Activated effector memory CD4-positive, alpha-beta T cell treated with anti-CD3 and anti-CD28 coated beads, Interleukin-2, amount 50 U/mL, for 16 hours (primary cell): ENCODE results near the gene DAD1.
A peak's percentile ranks its signal among the peaks of the same experiment; 100 is the strongest.

Experiments
- DNase-seq: peaks from one replicate; pipeline ENCODE4 v3.0.0-alpha.2; 2020

DAD1 gene

DNA sequence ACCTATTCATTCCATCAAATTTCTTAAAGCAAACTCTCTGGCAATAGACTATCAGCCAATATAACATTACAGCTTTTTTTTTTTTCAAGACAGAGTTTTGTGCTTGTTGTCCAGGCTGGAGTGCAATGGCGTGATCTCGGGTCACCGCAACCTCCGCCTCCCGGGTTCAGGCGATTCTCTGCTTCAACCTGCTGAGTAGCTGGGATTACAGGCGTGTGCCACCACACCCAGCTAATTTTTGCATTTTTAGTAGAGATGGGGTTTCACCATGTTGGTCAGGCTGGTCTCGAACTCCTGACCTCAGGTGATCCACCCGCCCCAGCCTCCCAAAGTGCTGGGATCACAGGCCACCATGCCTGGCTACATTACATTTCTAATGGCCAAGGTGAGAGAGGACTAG lies 22.8 kb downstream of the DAD1 start:
- peak; percentile 65 for DNase-seq

DNA sequence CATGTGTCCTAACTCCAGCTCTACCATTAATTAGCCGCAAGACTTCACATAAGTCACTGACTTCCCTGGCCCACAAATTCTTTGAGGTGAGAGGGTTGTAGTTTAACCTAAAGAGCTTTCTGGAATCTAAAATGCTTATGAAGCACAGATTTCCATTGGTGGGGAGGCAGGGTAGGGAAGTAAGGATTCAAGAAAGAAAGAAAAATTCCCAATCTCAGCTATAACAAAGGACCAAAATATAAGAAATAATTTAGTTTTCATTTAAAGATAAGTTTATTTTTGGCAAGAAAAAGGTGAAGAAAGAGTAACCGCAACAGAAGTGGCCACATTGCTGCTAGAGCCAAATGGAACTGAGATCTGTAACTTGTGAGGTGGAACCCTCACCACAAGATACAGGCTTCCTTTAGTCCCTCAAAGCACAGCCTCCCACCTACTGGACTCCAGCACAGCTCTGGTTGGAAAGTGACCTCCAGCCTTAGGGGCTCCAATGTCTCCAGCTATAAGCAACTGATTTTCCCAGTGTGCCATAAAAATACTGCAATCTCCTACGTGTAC lies 23.6 kb downstream of the DAD1 start:
- DNase-seq: peak; percentile 62

DNA sequence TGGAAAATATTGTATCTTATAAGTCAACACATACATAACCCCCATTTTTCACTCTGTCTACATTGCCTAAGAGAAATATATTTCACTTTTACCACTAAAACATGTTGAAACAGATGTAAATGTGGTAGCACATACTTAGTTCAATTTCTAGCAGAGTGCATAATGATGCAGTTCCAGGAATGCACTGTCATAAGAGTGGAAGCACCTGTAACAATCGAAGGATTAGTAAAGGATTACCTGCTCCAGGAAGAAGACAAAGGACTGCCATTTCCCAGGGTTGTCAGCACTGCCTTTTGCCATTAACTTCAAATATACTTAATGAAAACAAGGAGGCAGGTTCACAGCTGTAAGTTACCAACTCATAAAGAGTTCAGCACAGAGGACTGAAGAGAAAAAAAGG lies 24.6 kb downstream of the DAD1 start:
- no peak for DNase-seq

DNA sequence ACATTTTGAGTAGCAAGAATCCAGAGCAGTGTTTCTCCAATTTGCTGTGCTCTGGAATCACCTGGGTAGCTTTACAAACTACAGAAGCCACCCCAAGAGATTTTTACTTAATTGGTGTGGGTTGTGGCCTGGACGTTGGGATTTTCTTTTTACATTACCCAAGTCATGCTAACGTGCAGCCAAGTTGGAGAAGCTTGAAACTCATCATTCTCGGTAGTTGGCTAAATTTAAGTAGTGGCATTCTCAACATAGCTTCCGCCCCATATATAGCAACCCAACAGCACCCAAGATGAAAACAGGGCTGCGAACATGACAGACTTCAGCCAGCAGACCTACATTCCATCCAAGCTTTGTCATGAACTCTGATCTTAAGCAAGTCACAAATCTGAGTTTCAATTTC lies 25.0 kb downstream of the DAD1 start:
- DNase-seq: no peak

DNA sequence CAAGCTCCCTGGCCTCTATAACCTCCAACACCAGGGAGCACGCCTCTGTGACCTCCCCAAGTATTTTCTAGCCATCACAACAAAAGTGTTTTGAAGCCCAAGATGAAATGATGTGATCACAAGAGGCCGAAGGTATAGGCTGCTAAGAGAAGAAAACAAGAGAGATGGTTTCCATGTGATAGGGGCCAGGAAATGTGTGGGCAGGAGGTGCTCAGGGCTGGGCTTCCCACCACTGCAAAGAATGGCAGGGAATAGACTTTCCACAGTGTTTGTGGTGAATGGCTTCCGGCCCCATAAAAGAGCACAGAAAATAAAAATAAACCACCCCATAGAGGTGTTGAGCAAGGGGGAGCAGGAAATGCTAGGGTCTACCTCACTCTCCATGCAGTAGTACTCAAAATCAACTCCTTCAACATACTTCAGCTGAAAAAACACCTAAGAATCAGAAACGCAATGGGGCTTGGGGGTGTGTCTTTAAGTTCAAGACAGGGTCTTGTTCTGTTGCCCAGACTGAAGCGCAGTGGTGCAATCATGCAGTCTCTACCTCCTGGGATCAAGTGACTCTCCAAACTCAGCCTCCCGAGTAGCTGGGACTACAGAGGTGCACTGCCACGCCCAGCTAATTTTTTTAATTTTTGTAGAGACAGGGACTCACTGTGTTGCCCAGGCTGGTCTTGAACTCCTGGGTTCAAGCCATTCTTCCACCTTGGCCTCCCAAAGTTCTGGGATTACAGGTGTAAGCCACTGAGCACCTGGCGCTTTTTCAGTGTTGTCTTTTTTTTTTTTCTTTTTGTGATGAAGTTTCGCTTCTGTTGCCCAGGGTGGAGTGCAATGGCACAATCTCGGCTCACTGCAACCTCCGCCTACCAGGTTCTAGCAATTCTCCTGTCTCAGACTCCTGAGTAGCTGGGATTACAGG lies 27.1 kb downstream of the DAD1 start:
- DNase-seq: peak; percentile 89

DNA sequence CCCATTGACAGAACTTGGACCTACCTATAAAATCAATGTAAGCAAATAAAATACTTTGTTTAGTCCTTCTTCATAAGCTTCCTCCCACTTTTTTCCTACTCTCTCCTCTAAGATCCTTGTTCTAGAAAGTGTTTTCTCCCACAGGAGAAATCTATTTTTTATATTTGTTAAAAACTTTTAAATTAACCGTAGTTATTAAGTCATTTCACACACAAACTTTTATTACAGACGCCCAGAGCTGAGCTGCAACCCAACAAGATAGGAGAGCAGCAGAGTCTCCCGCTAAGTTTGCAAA lies 27.7 kb downstream of the DAD1 start:
- no peak for DNase-seq

DNA sequence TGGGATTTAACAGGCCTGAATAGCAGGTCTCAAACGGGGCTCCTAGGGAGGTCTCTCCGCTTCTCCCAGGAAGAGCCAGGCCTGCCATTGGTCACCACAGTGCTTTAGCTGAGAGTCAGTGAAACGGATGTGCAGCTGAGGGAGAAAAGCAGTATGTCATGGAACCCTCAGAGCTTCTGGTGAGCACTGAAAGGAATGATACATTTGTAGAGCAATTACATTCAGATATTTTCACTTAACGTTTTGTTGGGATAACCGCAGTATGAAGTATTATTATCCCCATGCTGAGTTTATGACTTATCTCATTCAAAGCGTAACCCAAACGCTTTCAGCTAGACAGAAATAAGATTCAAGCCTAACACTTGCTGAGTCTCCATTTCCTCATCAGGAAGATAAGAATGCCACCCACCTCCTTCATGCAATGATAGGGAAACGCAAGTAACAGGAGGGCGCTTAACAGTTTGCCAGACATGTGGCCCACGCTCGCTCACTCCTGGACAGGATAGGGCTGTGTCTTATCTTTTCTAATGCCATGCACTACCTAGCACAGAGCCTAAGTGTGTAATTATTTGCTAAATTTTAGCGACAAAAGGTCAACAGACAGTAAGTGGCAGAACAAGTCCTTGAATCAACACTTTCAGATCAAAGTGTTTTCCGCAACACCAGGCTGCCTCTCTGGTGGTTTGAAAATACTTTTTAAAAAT lies 28.2 kb downstream of the DAD1 start:
- DNase-seq: peak; percentile 76

DNA sequence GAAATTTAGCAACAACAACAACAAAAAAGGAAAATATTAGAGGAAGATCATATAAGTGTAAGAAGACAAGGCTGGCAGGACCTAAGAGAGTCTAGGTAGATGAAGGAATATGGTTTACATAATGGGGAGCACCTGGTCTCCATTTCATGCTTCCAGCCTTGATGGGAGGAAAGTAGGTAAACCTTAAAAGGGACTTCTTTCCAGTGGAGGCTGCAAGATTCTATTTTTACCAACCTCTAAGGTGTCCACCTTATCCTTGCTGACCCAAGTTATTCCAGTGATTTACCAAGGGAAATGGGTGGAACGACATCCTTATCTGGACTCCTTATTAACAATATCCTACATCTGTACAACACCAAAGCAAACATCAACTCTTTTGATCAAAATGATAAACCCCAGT lies 30.0 kb downstream of the DAD1 start:
- no peak for DNase-seq

DNA sequence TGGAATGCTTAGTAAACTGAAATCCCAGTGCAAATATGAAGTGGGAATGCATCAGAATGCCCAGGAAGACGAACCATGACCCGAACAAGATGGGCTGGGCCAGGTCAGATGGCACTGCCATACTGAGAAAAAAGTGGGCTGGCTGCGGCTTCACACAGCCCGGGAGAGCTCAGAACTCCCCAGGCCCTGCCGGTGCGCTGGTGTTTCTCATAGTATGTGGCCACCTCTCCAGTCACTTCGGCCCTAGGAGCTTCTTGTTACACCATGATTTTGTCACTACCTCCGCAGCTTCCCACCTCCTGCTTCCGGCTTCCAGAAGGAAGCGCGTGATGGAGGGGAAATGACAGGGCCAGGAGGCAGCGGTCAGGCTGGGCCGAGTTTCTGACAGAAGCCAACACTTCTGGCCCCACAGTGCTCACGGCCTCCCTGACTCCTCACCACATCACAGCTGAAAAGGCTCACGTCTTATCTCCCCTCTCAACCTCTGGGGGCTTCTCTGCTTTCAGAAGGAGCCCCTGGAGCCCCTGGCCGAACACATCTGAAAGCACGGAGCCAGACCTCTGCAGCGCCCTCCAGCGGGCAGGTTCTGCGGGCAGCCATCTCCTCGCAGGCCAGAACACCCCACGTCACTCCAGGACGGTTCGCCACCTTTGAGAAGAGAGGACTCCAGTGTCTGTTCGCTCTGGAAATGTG lies 30.7 kb downstream of the DAD1 start:
- DNase-seq: peak; percentile 85

DNA sequence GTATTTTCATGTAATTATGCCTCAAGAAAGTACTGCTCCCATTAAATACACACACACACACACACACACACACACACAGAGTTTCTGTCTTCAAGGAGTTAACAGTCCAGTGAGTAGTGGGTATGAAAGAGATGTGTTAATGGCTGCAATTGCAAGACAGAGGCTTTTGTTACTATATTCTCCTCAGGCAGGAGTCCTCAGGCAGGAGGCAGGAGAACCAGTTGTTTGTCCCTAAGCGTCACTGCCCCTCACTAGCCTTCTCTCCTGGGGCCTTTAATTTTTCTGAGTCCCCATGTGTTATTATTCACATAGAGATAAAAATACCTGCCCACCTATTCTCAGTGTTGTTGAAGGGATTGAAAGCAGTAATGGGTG lies 31.2 kb downstream of the DAD1 start:
- peak; percentile 61 for DNase-seq

DNA sequence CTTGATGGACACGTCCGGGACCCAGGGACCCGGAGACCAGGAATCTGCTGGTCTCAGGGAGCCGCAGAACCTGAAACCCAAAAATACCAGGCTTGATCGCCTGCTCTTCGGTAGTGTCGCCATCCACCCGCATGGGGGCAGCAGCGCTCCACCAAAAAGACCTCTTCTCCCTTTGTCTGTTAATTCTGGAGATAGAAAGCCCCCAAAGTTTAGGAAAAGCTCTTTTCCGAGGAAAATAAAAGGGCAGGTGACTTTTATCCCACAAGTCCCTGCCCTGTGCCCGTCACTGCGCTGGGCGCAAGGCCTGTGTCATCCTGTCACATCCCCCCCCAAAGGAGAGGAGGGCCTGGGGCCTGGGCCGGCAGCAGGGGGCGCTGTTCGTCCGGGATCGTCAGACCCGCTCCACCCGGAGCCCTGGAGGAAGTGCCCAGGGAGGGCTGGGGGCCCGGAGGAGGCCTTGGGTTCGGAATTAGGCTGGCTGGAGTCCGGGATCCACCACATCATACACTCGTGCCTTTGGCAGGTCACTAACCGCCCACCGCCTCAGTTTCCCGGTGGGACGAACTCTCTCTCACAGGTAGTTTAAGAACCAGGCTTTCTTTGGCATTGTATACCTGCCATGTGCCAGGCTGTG lies 31.9 kb downstream of the DAD1 start:
- DNase-seq: peak; percentile 98

DNA sequence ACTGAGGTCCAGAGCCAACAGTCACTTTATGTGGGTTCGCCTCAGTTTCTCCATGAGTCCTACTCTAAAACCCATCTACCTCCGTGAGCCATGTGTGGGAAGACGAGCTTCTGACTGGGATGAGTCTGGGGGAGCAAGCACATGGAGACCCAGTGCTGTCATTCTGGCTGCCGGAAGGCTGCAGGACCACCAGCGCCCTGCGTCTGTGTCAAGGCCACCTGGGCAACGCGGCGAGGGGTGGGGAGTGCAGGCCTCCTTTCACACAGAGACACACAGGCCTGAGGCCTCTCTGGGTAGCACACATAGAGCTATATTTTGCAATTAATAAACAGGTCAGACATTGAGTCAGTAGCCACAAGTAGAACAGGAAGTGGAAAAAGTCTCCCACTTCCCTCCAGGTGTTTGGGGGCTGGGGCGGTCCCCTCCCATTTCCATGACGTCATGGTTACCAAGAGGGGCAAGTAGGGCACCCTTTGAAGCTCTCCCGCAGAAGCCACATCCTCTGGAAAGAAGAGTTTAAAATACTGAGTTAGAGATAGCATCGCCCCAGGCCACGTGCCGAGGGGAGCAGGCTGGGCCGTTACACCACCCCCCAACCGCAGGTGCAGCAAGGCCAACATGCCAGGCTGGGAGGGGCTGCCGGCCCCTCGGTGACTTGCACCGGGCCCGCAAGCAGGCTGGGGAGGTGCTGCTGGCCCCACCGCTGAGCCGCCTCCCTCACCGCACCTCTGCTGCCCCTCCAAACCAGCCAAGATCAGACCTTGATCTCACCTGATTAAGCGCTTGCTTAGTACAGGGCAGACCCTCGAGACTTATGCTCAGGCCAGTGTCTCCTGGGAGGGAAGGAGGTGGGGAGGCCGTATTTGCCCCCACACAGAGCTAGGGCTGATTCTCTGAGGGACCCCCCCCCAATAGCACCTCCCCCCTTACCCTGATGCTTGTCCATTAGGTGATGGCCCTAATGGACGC lies 32.7 kb downstream of the DAD1 start:
- peak; percentile 98 for DNase-seq

DNA sequence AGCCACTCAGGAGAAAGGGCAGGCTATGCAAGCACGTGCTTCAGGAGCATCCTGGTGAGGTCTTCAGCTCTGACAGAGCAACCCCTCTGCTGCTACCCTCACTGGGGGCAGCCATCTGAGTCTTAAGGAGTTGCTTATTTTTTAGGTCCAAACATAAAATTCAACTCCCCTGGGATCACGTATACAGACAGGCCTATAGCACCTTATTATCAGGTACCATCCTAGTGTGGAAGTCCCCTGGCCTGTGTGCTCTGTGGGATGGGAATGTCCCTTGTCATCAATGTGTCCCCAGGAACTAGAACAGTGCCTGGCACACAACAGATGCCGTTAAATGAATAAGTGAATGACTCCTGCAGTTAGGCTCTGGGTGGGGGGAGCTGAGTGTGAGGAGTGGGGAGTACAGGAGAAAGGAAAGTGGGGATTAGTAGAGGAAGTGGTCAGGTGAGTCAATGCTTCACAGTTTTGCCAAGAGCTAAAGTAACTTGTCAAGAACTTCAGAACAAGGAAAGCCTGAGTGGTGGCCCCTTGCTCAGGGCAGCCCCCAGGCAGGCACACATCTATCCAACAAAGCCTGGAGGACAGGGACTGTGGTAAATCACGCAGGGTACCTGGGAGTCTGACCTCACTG lies 33.5 kb downstream of the DAD1 start:
- peak; percentile 88 for DNase-seq

DNA sequence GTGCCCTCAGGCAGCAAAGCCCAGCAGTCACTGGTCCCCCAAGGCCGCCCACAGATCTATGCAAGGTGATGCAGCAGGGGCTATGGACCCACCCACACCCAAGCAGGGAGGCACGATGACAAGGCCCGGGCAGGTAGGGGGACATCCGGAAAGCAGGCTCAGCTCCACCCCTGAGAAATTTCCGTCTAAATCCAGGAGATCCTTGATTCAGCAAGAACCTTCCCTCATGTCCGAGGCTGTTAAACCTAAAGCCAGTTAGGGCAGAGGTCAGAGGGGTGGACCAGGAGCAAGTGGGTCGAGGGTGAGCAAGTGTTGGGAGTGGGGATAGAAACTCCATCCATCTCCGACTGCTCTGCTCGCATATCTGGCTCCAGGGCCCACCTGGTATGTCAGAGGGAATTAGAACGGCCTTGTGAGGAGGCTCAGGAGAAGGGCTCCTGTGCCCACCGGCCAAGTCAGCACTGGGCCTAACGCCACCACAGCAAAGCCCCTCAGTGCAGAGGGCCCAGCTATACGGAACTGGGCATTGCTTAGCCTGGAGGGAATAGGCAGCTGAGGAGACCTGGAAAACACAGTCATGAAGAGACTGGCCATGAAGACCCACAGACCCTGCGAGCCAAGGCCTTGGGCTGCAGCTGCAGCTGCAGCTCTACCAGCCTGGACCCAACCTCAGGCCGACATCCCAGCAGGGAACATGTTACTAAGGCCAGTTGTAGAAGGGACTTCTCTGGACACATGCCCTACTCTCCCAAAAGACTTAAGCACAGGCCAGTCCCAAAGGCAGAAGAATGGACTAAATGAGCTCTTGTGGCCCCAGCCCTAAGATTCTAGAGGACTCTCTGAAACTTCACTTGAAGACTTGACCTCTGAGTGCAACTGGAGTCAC lies 34.3 kb downstream of the DAD1 start:
- peak; percentile 74 for DNase-seq

DNA sequence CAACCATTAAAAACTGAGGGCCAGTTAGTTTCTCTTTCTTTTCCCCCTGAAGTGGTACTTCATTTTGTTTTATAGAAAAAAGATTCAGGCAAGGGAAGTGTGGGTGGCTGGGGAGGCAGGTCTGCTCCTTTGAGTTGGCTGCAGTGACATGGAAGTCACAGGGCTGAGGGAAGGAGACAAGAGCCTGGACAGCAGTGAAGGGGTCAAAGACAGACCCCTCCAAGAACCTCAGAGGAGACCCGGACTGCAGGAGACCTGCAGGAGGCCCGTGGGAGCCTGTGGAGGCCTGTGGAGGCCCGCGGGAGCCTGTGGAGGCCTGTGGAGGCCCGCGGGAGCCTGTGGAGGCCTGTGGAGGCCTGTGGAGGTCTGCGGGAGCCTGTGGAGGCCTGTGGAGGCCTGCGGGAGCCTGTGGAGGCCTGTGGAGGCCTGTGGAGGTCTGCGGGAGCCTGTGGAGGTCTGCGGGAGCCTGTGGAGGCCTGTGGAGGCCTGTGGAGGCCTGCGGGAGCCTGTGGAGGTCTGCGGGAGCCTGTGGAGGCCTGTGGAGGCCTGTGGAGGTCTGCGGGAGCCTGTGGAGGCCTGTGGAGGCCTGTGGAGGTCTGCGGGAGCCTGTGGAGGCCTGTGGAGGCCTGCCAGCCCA lies 35.0 kb downstream of the DAD1 start:
- DNase-seq: peak; percentile 72

DNA sequence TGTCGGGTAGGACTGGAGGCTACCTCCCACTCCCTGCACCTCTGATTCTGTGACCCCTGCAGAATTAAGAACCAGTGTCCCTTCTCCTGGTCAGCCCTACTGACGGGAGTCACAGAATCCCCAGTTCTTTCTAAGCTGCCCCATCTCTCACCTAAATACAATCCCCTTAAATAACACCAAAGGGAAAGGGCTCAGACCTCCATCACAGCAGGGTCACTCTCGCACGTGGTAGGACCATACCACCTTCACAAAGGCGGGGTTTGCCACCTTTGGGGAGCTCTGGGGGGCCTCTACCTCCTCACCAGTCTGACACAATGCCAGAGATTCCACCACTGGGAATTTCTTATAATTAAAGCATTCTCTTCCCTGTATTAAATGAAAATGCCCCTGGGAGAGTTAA lies 35.6 kb downstream of the DAD1 start:
- DNase-seq: peak; percentile 63

DNA sequence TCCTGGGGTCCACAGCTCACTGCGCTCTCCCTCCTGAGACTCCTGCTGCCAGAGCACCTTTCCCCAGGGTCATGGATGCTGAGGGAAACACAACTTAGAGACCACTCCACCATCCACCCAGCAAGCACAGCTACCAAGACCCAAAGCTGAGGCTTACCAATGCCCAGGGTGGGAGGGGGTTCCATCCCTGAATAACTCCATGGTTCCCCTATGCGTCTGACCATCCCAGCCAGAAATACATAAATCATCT lies 36.3 kb downstream of the DAD1 start:
- no peak for DNase-seq

DNA sequence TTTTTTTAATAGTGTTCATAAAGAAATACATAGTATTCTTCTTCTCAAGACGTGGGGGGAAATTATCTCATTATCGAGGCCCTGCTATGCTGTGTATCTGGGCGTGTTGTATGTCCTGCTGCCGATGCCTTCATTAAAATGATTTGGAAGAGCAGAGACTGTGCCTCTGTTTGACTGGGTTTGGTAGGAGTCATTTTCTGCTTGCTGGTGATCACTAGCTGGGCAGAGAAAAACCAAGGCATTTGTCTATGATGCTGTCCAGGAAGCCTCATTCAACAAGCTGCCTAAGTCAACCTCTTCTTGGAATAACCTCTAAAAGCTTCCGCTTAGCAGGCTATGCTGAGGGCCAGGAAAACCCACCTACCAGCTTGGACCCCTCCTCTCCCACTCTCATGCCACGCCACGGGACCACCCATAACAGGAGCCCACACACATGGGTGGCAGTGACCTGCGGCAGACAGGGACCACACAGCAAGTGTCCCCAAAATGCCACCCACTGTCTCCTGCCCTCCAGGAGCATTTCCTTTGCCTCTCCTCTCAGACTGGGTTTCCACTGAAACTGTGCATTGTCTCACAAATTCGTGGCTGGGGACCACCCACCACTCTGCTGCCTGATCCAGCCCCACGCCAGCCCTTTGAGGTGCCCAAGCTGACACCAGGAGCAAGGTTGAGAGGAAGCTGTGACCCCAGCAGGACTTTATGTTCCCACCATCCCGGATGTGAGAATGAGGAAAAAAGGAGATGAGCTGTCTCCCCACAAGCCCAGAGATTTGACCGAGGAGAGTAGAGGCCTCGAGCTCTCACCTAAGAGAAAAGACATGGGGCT lies 36.8 kb downstream of the DAD1 start:
- peak; percentile 65 for DNase-seq

DNA sequence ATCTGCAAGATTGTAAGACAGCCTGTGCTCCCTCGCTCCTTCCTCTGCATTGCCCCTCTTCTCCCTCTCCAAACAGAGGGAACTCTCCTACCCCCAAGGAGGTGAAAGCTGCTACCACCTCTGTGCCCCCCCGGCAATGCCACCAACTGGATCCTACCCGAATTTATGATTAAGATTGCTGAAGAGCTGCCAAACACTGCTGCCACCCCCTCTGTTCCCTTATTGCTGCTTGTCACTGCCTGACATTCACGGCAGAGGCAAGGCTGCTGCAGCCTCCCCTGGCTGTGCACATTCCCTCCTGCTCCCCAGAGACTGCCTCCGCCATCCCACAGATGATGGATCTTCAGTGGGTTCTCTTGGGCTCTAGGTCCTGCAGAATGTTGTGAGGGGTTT lies 37.4 kb downstream of the DAD1 start:
- peak; percentile 66 for DNase-seq
